Smooth muscle cell (in vitro differentiated cells): Measurements from ENCODE around the gene ANK2. TPM values are rescaled to one million over a fixed set of nuclear protein-coding genes. Genes with fewer than 3 reads are reported as not detected.

ENCODE experiments used
- DNase-seq: peaks from one replicate; lab custom pipeline; 2025; ENCODE audit not compliant: unreplicated experiment; lab: John Stamatoyannopoulos, UW
- H2AFZ ChIP-seq: fragments of 200-600 bp; sonication (generic); 2 replicates; pipeline ENCODE4 v1.6.0; 2016; ENCODE audit warnings: antibody characterized with exemption, low read depth, mild to moderate bottlenecking
- H3F3A ChIP-seq: fragments of 200-600 bp; sonication (generic); 2 replicates; pipeline ENCODE4 v1.6.0; 2017; ENCODE audit warnings: antibody characterized with exemption, low read depth
- H3K27ac ChIP-seq: fragments of 200-600 bp; sonication (generic); 2 replicates; pipeline ENCODE4 v1.5.1; 2016; ENCODE audit warnings: low read depth, mild to moderate bottlenecking
- H3K27me3 ChIP-seq: fragments of 200-600 bp; sonication (generic); 2 replicates; pipeline ENCODE4 v1.6.1; 2016; ENCODE audit warnings: low read depth, mild to moderate bottlenecking
- H3K36me3 ChIP-seq: fragments of 200-600 bp; sonication (generic); 2 replicates; pipeline ENCODE4 v1.5.1; 2016; ENCODE audit warnings: low read depth
- H3K4me1 ChIP-seq: fragments of 200-600 bp; sonication (generic); 2 replicates; pipeline ENCODE4 v1.5.1; 2016; ENCODE audit warnings: low read depth
- H3K4me2 ChIP-seq: fragments of 200-600 bp; sonication (generic); 2 replicates; pipeline ENCODE4 v1.6.0; 2016; ENCODE audit warnings: mild to moderate bottlenecking
- H3K4me3 ChIP-seq: fragments of 200-600 bp; sonication (generic); 2 replicates; pipeline ENCODE4 v1.5.1; 2016; ENCODE audit warnings: mild to moderate bottlenecking
- H3K79me2 ChIP-seq: fragments of 200-600 bp; sonication (generic); 2 replicates; pipeline ENCODE4 v1.6.0; 2016; ENCODE audit warnings: low read depth, mild to moderate bottlenecking
- H3K9ac ChIP-seq: fragments of 200-600 bp; sonication (generic); 2 replicates; pipeline ENCODE4 v1.6.0; 2016; ENCODE audit warnings: low read depth
- H3K9me3 ChIP-seq: fragments of 200-600 bp; sonication (generic); replicated peaks from 2 replicates; pipeline ENCODE4 v1.5.1; 2016; ENCODE audit warnings: low read depth
- H4K20me1 ChIP-seq: fragments of 200-600 bp; sonication (generic); 2 replicates; pipeline ENCODE4 v1.6.0; 2016; ENCODE audit warnings: low read depth
- CTCF ChIP-seq: fragments of 200-600 bp; sonication (generic); IDR thresholded peaks from 2 replicates; pipeline ENCODE4 v1.5.1; 2017; ENCODE audit warnings: borderline replicate concordance, mild to moderate bottlenecking, antibody characterized with exemption; ENCODE audit not compliant: insufficient read depth, poor library complexity, severe bottlenecking
- WGBS: methylation state at CpG from one replicate; pipeline ENCODE4 v1.1.7; 2016; ENCODE audit warnings: low lambda C conversion rate; 5-methylcytosine and 5-hydroxymethylcytosine counted together
- polyA plus RNA-seq: library from polyadenylated mRNA; unstranded; fragments of >200 nt; fragmentation: Nextera tagmentation; extraction: Ambion mirVana; gene quantifications from 2 replicates; pipeline ENCODE4 v1.2.1, GENCODE V29; 2016
- total RNA-seq: library from RNA; depleted of rRNA; stranded (reverse); fragments of >200 nt; gene quantifications from 2 replicates; pipeline ENCODE4 v1.2.3, GENCODE V29; 2014

Gene ANK2
- total and polyA plus RNA-seq, 2 experiments from 2014 or later = 2.2 to 8.1 TPM

- 54% methylated on average over 7 of the region's 7 CpGs for WGBS
- no peak for TF ChIP-seq CTCF
- no peaks in the 10 kb centered on the region for H3K9me3 ChIP-seq
These were observed 221.3 kb downstream of the ANK2 start for GRCh38 chr4:113270520-113271319.

GRCh38 chr4:113272523-113272922 is 223.1 kb downstream of the ANK2 start:
- Histone ChIP-seq H3K4me2 (no peak overlapping the region), H3K9me3 (no peaks in the 10 kb centered on the region), H3K4me1 (peaks cover 5% of the 10 kb centered on the region), H3K27me3 (no peaks in the 10 kb centered on the region), H3K36me3 (no peaks in the 10 kb centered on the region), H4K20me1 (no peaks in the 10 kb centered on the region), H3F3A (no peaks in the 10 kb centered on the region), H3K9ac (no peak overlapping the region), H3K27ac (no peak overlapping the region), H3K79me2 (no peaks in the 10 kb centered on the region), H2AFZ (no peak overlapping the region), H3K4me3 (no peak overlapping the region)
- no peak for DNase-seq
- no peak for TF ChIP-seq CTCF

More at GRCh38 chr4:113270520-113271319, 221.3 kb downstream of the ANK2 start:
- Histone ChIP-seq H3K79me2 (no peaks in the 10 kb centered on the region), H3K4me1 (peaks cover 5% of the 10 kb centered on the region), H3K36me3 (no peaks in the 10 kb centered on the region), H3K9ac (no peak overlapping the region), H2AFZ (no peak overlapping the region), H3K4me2 (no peak overlapping the region), H3F3A (no peaks in the 10 kb centered on the region), H3K27me3 (no peaks in the 10 kb centered on the region), H3K27ac (no peak overlapping the region), H3K4me3 (no peak overlapping the region), H4K20me1 (no peaks in the 10 kb centered on the region)
- no peak for DNase-seq

GRCh38 chr4:113273721-113274220 is 224.3 kb downstream of the ANK2 start:
- DNase-seq = no peak
- no peak overlapping the region for H3K4me3 ChIP-seq
- no peaks in the 10 kb centered on the region for H3K27me3 ChIP-seq
- no peaks in the 10 kb centered on the region for H3K9me3 ChIP-seq
- no peaks in the 10 kb centered on the region for H4K20me1 ChIP-seq
- H2AFZ ChIP-seq = no peak overlapping the region
- H3K79me2 ChIP-seq = no peaks in the 10 kb centered on the region
- H3K36me3 ChIP-seq = no peaks in the 10 kb centered on the region
- no peak overlapping the region for H3K9ac ChIP-seq
- H3F3A ChIP-seq = no peaks in the 10 kb centered on the region
- no peak overlapping the region for H3K27ac ChIP-seq
- peaks cover 5% of the 10 kb centered on the region for H3K4me1 ChIP-seq
- no peak overlapping the region for H3K4me2 ChIP-seq
- TF ChIP-seq CTCF = no peak
